Trophoblast cell (in vitro differentiated cells and primary cell): ENCODE results near the gene RIPOR3.
"Not testable (repeated sequence)": the region's sequence is repeated elsewhere in the genome, so short reads cannot be mapped to it uniquely, and the experiment has no call there.

Experiments
- DNase-seq, 2 donors: peaks; one replicate each; pipeline ENCODE4 v3.0.0-alpha.2; 2016
- H2AFZ ChIP-seq: 2 replicates; pipeline ENCODE4 v1.6.1; 2013; ENCODE audit warnings: low read length, moderate library complexity, mild to moderate bottlenecking; ENCODE audit not compliant: insufficient read depth, poor library complexity
- H2AK5ac ChIP-seq: 2 replicates; pipeline ENCODE4 v1.6.1; 2013; ENCODE audit warnings: mild to moderate bottlenecking, low read length
- H2BK120ac ChIP-seq: 2 replicates; pipeline ENCODE4 v1.6.1; 2013; ENCODE audit warnings: low read length, mild to moderate bottlenecking, moderate library complexity; ENCODE audit not compliant: insufficient read depth, poor library complexity
- H2BK12ac ChIP-seq: 2 replicates; pipeline ENCODE4 v1.6.1; 2013; ENCODE audit warnings: mild to moderate bottlenecking, low read length, moderate library complexity
- H2BK5ac ChIP-seq: 2 replicates; pipeline ENCODE4 v1.6.1; 2013; ENCODE audit warnings: low read length, low read depth, moderate library complexity, mild to moderate bottlenecking; ENCODE audit not compliant: poor library complexity
- H3K14ac ChIP-seq: 2 replicates; pipeline ENCODE4 v1.6.1; 2013; ENCODE audit warnings: mild to moderate bottlenecking, low read length
- H3K18ac ChIP-seq: 2 replicates; pipeline ENCODE4 v1.6.1; 2013; ENCODE audit warnings: mild to moderate bottlenecking, low read length
- H3K23ac ChIP-seq: 2 replicates; pipeline ENCODE4 v1.6.1; 2013; ENCODE audit warnings: low read length
- H3K27ac ChIP-seq: 2 replicates; pipeline ENCODE4 v1.5.1; 2013; ENCODE audit warnings: low read depth, mild to moderate bottlenecking, inconsistent platforms, low read length, moderate library complexity
- H3K27me3 ChIP-seq: 2 replicates; pipeline ENCODE4 v1.6.1; 2013; ENCODE audit warnings: inconsistent platforms, mild to moderate bottlenecking, low read length, moderate library complexity; ENCODE audit not compliant: insufficient read depth
- H3K36me3 ChIP-seq, 2 experiments: 1 replicate in 1 of 2; 2 replicates in 1 of 2; pipeline ENCODE4 v1.6.1; 2013; ENCODE audit warnings: low read length in 2 of 2, mild to moderate bottlenecking in 2 of 2, moderate library complexity in 1 of 2; ENCODE audit not compliant: insufficient read depth in 2 of 2, control insufficient read depth in 1 of 2
- H3K4ac ChIP-seq: 2 replicates; pipeline ENCODE4 v1.6.1; 2013; ENCODE audit warnings: low read depth, mild to moderate bottlenecking, low read length, moderate library complexity
- H3K4me1 ChIP-seq, 2 experiments: 1 replicate in 1 of 2; 2 replicates in 1 of 2; pipeline ENCODE4 v1.6.1; 2013; ENCODE audit warnings: low read length in 2 of 2, mild to moderate bottlenecking in 2 of 2, moderate library complexity in 1 of 2; ENCODE audit not compliant: insufficient read depth in 2 of 2, control insufficient read depth in 1 of 2
- H3K4me2 ChIP-seq: 2 replicates; pipeline ENCODE4 v1.6.1; 2013; ENCODE audit warnings: inconsistent platforms, mild to moderate bottlenecking, low read length, moderate library complexity
- H3K4me3 ChIP-seq: 2 replicates; pipeline ENCODE4 v1.5.1; 2013; ENCODE audit warnings: mild to moderate bottlenecking, low read depth, low read length, inconsistent platforms
- H3K79me1 ChIP-seq: one replicate; pipeline ENCODE4 v1.6.1; 2013; ENCODE audit warnings: low read length
- H3K79me2 ChIP-seq: 2 replicates; pipeline ENCODE4 v1.6.1; 2013; ENCODE audit warnings: low read length, mild to moderate bottlenecking; ENCODE audit not compliant: control insufficient read depth, insufficient read depth, poor library complexity
- H3K9ac ChIP-seq: 2 replicates; pipeline ENCODE4 v1.6.1; 2013; ENCODE audit warnings: mild to moderate bottlenecking, low read length
- H3K9me3 ChIP-seq: 2 replicates; pipeline ENCODE4 v1.6.1; 2013; ENCODE audit warnings: low read depth, mild to moderate bottlenecking, control low read depth, inconsistent platforms, low read length; ENCODE audit not compliant: insufficient read depth
- H4K12ac ChIP-seq: 2 replicates; pipeline ENCODE4 v1.6.1; 2013; ENCODE audit warnings: low read depth, mild to moderate bottlenecking, low read length, moderate library complexity
- H4K8ac ChIP-seq: 2 replicates; pipeline ENCODE4 v1.6.1; 2013; ENCODE audit warnings: low read depth, mild to moderate bottlenecking, low read length, moderate library complexity
- H4K91ac ChIP-seq: one replicate; pipeline ENCODE4 v1.6.1; 2013; ENCODE audit warnings: low read depth, mild to moderate bottlenecking, low read length, moderate library complexity
- WGBS: extraction: QIAGEN DNeasy Blood & Tissue Kit; methylation state at CpG from one replicate; pipeline ENCODE4 v1.1.7; 2013; ENCODE audit warnings: missing lambda C conversion rate; ENCODE audit not compliant: insufficient read length, insufficient coverage; ENCODE audit errors: extremely low coverage; 5-methylcytosine and 5-hydroxymethylcytosine counted together

RIPOR3 gene

DNA sequence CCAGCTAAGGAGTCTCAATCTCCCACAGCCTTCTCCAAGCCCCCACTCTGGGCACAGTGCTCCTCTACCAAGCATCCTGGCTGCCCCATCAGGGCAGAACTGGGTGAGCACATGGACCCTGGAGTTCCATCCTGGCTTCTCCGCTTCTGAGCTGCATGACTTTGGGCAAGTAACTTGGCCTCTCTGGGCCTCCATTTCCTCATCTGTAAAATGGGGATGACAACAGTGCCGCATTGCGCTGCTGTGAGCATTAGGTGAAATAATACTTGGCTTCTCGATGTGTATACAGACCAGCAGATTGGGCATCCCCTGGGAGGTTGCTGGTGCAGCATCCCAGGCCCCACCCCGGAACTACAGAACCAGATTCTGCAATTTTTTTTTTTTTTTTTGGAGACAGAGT, 8.3 kb upstream of the RIPOR3 start:
- no peak overlapping the region for H3K4ac ChIP-seq

DNA sequence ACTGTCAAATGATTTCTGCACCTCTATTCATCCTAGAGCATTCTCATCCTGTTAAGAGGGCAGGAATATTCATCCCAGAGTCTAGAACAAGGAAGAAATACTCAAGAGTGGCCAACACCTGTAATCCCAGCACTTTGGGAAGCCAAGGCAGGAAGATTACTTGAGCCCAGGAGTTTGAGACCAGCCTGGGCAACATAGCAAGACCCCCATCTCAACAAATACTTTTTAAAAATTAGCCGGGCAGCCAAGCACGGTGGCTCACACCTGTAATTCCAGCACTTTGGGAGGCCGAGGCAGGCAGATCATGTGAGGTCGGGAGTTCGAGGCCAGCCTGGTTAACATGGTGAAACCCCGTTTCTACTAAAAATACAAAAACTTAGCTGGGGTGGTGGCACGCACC, 6.9 kb upstream of the RIPOR3 start:
- H2BK12ac ChIP-seq, H4K8ac ChIP-seq, H2AFZ ChIP-seq, H3K36me3 ChIP-seq, H3K4me2 ChIP-seq, H3K9me3 ChIP-seq, H3K23ac ChIP-seq, H3K14ac ChIP-seq, H2AK5ac ChIP-seq, H3K4me3 ChIP-seq, H4K91ac ChIP-seq, H4K12ac ChIP-seq, H3K9ac ChIP-seq, H3K18ac ChIP-seq, H2BK5ac ChIP-seq, H2BK120ac ChIP-seq, H3K79me1 ChIP-seq, DNase-seq, H3K4ac ChIP-seq, H3K27ac ChIP-seq, H3K4me1 ChIP-seq, H3K79me2 ChIP-seq, H3K27me3 ChIP-seq: not testable (repeated sequence)
- no CpG with 5 or more reads among the region's 7 CpGs for WGBS

More for the DNA sequence above, 8.3 kb upstream of the RIPOR3 start:
- no peak for DNase-seq
- Histone ChIP-seq H4K91ac (no peak overlapping the region), H3K14ac (no peak overlapping the region), H3K36me3 (no peaks in the 10 kb centered on the region), H3K79me1 (no peaks in the 10 kb centered on the region), H3K23ac (no peak overlapping the region), H4K8ac (no peak overlapping the region), H2BK5ac (no peak overlapping the region), H3K4me3 (no peak overlapping the region), H2BK120ac (no peak overlapping the region), H2AFZ (no peak overlapping the region), H3K27ac (no peak overlapping the region), H3K9me3 (no peaks in the 10 kb centered on the region), H3K18ac (no peak overlapping the region), H3K4me2 (no peak overlapping the region), H3K4me1 (peaks cover 0 to 5% of the 10 kb centered on the region in 2 experiments), H2BK12ac (no peak overlapping the region), H4K12ac (no peak overlapping the region), H3K9ac (no peak overlapping the region), H3K79me2 (no peaks in the 10 kb centered on the region), H2AK5ac (no peak overlapping the region), H3K27me3 (no peaks in the 10 kb centered on the region)
- WGBS, result no CpG with 5 or more reads among the region's 5 CpGs

DNA sequence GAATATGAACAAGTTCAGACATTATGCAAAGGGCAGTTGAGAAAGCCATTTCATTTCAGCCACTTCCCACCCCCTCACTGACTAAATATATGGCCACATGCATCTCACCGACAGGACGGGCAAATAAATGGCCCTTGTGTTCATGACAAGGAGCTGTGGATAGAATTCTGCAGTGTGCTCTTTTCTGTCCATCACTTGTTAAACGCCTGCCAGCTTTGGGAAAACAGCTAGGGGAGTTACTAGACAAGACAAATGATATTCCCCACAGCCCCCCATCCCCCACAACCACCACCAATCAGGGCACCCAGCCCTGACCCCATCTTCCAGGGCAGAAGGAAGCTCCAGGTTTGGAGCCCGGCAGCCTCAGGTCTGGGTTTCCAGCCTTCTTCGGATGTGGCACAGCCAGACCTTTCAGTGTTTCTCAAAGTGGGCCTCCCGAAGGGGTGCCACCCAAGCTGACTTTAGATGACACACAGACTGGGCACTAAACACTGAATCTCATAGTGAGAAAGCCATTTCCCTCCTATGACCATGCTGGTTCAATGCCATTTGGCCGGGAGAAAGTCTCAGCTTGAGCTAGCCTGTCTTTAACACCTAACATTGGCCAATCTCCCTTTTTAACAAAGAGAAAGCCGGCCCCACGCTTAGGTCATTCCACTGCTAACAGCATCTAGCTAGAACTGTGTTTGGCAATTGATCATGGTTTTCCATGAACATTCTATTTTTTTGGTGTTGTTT, 4.0 kb upstream of the RIPOR3 start:
- H3K9ac ChIP-seq, result no peak overlapping the region
- H3K4me2 ChIP-seq, result no peak overlapping the region
- no peaks in the 10 kb centered on the region for H3K27me3 ChIP-seq
- no peak overlapping the region for H3K14ac ChIP-seq
- no peak overlapping the region for H2BK12ac ChIP-seq
- H4K91ac ChIP-seq, result no peak overlapping the region
- peaks cover 2% of the 10 kb centered on the region for H3K79me1 ChIP-seq
- H3K18ac ChIP-seq, result no peak overlapping the region
- H4K12ac ChIP-seq, result no peak overlapping the region
- no peak overlapping the region for H3K23ac ChIP-seq
- no CpG with 5 or more reads among the region's 9 CpGs for WGBS
- H3K27ac ChIP-seq, result no peak overlapping the region
- peaks cover 7 to 14% of the 10 kb centered on the region in 2 experiments for H3K4me1 ChIP-seq
- no peak overlapping the region for H3K4ac ChIP-seq
- no peaks in the 10 kb centered on the region for H3K9me3 ChIP-seq
- no peaks in the 10 kb centered on the region for H3K36me3 ChIP-seq
- H2BK5ac ChIP-seq, result no peak overlapping the region
- no peak overlapping the region for H2AK5ac ChIP-seq
- H3K79me2 ChIP-seq, result no peaks in the 10 kb centered on the region
- H2BK120ac ChIP-seq, result no peak overlapping the region
- H4K8ac ChIP-seq, result no peak overlapping the region
- no peak overlapping the region for H3K4me3 ChIP-seq
- H2AFZ ChIP-seq, result no peak overlapping the region
- no peak for DNase-seq

DNA sequence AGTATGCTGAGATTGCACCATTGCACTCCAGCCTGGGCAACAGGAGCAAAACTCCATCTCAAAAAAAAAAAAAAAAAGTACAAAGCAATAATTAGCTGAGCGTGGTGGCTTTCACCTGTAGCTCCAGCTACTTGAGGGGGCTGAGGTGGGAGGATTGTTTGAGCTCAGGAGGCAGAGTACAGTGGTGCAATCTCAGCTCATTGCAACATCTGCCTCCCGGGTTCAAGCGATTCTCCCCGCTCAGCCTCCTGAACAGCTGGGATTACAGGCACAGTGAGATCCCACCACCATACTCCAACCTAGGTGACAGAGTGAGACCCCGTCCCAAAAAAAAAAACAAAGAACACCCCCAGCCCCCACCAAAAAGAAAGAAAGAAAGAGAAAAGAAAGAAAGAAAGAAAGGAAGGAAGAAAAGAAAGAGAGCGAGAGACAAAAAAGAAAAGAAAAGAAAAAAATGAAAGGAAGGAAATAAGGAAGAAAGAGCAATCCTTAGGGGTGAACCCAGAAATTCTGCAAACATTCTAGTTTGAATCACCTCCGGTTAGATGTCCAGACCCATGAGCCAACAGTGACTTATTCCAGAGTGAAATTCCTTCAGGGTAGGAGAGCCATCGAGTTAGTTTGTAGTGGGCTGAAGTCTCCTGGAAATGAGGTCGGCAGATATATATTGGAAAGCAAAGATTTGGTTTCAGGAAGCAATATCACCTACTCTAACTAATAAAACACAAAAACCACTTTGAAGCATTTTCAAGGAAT, 3.2 kb upstream of the RIPOR3 start:
- no peak overlapping the region for H3K14ac ChIP-seq
- no peak overlapping the region for H4K91ac ChIP-seq
- no peak overlapping the region for H3K4me2 ChIP-seq
- peaks cover 2% of the 10 kb centered on the region for H3K79me1 ChIP-seq
- no peak overlapping the region for H3K27ac ChIP-seq
- no peak overlapping the region for H3K23ac ChIP-seq
- H4K8ac ChIP-seq, result no peak overlapping the region
- no peak overlapping the region for H3K9ac ChIP-seq
- no peaks in the 10 kb centered on the region for H3K36me3 ChIP-seq
- no peak overlapping the region for H4K12ac ChIP-seq
- H2AK5ac ChIP-seq, result no peak overlapping the region
- no peak overlapping the region for H3K4ac ChIP-seq
- peaks cover 9 to 15% of the 10 kb centered on the region in 2 experiments for H3K4me1 ChIP-seq
- no peaks in the 10 kb centered on the region for H3K9me3 ChIP-seq
- no peak for DNase-seq
- no peak overlapping the region for H2AFZ ChIP-seq
- no peak overlapping the region for H2BK5ac ChIP-seq
- no peak overlapping the region for H3K4me3 ChIP-seq
- H3K18ac ChIP-seq, result no peak overlapping the region
- WGBS, result no CpG with 5 or more reads among the region's 9 CpGs
- H3K79me2 ChIP-seq, result no peaks in the 10 kb centered on the region
- no peaks in the 10 kb centered on the region for H3K27me3 ChIP-seq
- no peak overlapping the region for H2BK120ac ChIP-seq
- H2BK12ac ChIP-seq, result no peak overlapping the region
